ENCODE measurements around the gene CNTNAP1.

The CNTNAP1 gene

GRCh38 chr17:42702446-42702845 lies 20.1 kb downstream of the CNTNAP1 start:
- DNase-seq (ENCODE audit: low read depth) = no peak
- H3K4me3 ChIP-seq (ENCODE audit: low read depth, low read length) = no peak overlapping the region
- TF ChIP-seq POLR2A (IDR thresholded peaks at IDR 0.05; ENCODE audit: extremely low read depth, insufficient read length) (no peak), CTCF (IDR thresholded peaks at IDR 0.05; ENCODE audit: low read depth, low read length) (no peak), MAX (IDR thresholded peaks at IDR 0.05; ENCODE audit: low read depth, low read length) (no peak), MYC (IDR thresholded peaks at IDR 0.05; ENCODE audit: low read depth, low read length) (no peak)

GRCh38 chr17:42704490-42704836 lies 22.1 kb downstream of the CNTNAP1 start:
- H3K4me3 ChIP-seq (ENCODE audit: low read depth, low read length) = no peak overlapping the region
- no peak for DNase-seq (ENCODE audit: low read depth)
- TF ChIP-seq MAX (IDR thresholded peaks at IDR 0.05; ENCODE audit: low read depth, low read length) = no peak
- no peak for TF ChIP-seq CTCF (IDR thresholded peaks at IDR 0.05; ENCODE audit: low read depth, low read length)
- TF ChIP-seq POLR2A (IDR thresholded peaks at IDR 0.05; ENCODE audit: extremely low read depth, insufficient read length) = no peak
- no peak for TF ChIP-seq MYC (IDR thresholded peaks at IDR 0.05; ENCODE audit: low read depth, low read length)

GRCh38 chr17:42704837-42705494 lies 22.6 kb downstream of the CNTNAP1 start:
- H3K4me3 ChIP-seq (ENCODE audit: low read depth, low read length) = no peak overlapping the region
- TF ChIP-seq MAX (IDR thresholded peaks at IDR 0.05; ENCODE audit: low read depth, low read length) = no peak
- TF ChIP-seq MYC (IDR thresholded peaks at IDR 0.05; ENCODE audit: low read depth, low read length) = no peak
- no peak for TF ChIP-seq CTCF (IDR thresholded peaks at IDR 0.05; ENCODE audit: low read depth, low read length)
- no peak for TF ChIP-seq POLR2A (IDR thresholded peaks at IDR 0.05; ENCODE audit: extremely low read depth, insufficient read length)
- no peak for DNase-seq (ENCODE audit: low read depth)

GRCh38 chr17:42706732-42707131 lies 24.4 kb downstream of the CNTNAP1 start:
- DNase-seq (ENCODE audit: low read depth) = no peak
- no peak overlapping the region for H3K4me3 ChIP-seq (ENCODE audit: low read depth, low read length)
- TF ChIP-seq MYC (IDR thresholded peaks at IDR 0.05; ENCODE audit: low read depth, low read length) = no peak
- no peak for TF ChIP-seq POLR2A (IDR thresholded peaks at IDR 0.05; ENCODE audit: extremely low read depth, insufficient read length)
- no peak for TF ChIP-seq CTCF (IDR thresholded peaks at IDR 0.05; ENCODE audit: low read depth, low read length)
- TF ChIP-seq MAX (IDR thresholded peaks at IDR 0.05; ENCODE audit: low read depth, low read length) = no peak

- no peak for TF ChIP-seq CTCF (IDR thresholded peaks at IDR 0.05; ENCODE audit: low read depth, low read length)
- no peak for TF ChIP-seq MYC (IDR thresholded peaks at IDR 0.05; ENCODE audit: low read depth, low read length)
- no peak for TF ChIP-seq POLR2A (IDR thresholded peaks at IDR 0.05; ENCODE audit: extremely low read depth, insufficient read length)
- no peak for TF ChIP-seq MAX (IDR thresholded peaks at IDR 0.05; ENCODE audit: low read depth, low read length)
Observed at GRCh38 chr17:42708588-42708987, 26.3 kb downstream of the CNTNAP1 start.

More at GRCh38 chr17:42708588-42708987, 26.3 kb downstream of the CNTNAP1 start:
- no peak for DNase-seq (ENCODE audit: low read depth)
- H3K4me3 ChIP-seq (ENCODE audit: low read depth, low read length) = no peak overlapping the region

Measured in NB4 (cell line).